ENCODE measurements around the gene PTPN14.

DNA sequence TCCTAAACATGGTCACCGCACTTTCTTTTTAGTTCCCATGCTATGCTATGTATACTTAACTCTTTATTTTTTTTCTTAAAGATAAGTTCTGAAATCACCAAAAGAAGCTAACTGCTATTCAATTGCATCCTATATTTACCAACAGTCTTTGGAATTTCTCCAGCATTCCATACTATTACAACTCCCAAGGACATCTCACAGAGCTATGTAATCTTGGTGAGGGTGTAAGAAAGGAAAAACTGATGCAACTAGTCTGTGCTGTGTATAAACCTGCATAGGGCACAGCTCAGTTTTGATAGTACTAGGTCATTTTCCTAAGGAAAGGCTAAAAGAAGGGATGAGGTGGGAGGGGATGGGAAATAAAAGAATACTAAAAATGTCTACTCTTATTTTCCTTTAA lies 78.0 kb downstream of the PTPN14 start:
- no peak for TF ChIP-seq POLR2AphosphoS5 (IDR thresholded peaks at IDR 0.05; ENCODE audit: low read depth)
- TF ChIP-seq, protein P1, sequence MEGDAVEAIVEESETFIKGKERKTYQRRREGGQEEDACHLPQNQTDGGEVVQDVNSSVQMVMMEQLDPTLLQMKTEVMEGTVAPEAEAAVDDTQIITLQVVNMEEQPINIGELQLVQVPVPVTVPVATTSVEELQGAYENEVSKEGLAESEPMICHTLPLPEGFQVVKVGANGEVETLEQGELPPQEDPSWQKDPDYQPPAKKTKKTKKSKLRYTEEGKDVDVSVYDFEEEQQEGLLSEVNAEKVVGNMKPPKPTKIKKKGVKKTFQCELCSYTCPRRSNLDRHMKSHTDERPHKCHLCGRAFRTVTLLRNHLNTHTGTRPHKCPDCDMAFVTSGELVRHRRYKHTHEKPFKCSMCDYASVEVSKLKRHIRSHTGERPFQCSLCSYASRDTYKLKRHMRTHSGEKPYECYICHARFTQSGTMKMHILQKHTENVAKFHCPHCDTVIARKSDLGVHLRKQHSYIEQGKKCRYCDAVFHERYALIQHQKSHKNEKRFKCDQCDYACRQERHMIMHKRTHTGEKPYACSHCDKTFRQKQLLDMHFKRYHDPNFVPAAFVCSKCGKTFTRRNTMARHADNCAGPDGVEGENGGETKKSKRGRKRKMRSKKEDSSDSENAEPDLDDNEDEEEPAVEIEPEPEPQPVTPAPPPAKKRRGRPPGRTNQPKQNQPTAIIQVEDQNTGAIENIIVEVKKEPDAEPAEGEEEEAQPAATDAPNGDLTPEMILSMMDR (conservative IDR thresholded peaks at IDR 0.05; ENCODE audit: low read depth in 2 of 2): no peak
- TF ChIP-seq, protein P2, sequence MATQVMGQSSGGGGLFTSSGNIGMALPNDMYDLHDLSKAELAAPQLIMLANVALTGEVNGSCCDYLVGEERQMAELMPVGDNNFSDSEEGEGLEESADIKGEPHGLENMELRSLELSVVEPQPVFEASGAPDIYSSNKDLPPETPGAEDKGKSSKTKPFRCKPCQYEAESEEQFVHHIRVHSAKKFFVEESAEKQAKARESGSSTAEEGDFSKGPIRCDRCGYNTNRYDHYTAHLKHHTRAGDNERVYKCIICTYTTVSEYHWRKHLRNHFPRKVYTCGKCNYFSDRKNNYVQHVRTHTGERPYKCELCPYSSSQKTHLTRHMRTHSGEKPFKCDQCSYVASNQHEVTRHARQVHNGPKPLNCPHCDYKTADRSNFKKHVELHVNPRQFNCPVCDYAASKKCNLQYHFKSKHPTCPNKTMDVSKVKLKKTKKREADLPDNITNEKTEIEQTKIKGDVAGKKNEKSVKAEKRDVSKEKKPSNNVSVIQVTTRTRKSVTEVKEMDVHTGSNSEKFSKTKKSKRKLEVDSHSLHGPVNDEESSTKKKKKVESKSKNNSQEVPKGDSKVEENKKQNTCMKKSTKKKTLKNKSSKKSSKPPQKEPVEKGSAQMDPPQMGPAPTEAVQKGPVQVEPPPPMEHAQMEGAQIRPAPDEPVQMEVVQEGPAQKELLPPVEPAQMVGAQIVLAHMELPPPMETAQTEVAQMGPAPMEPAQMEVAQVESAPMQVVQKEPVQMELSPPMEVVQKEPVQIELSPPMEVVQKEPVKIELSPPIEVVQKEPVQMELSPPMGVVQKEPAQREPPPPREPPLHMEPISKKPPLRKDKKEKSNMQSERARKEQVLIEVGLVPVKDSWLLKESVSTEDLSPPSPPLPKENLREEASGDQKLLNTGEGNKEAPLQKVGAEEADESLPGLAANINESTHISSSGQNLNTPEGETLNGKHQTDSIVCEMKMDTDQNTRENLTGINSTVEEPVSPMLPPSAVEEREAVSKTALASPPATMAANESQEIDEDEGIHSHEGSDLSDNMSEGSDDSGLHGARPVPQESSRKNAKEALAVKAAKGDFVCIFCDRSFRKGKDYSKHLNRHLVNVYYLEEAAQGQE (IDR thresholded peaks at IDR 0.05; ENCODE audit: unreplicated experiment): no peak
- TF ChIP-seq EZH2 (IDR thresholded peaks at IDR 0.05; ENCODE audit: low read depth, unreplicated experiment): no peak
- TF ChIP-seq EZH2phosphoT487 (IDR thresholded peaks at IDR 0.05; ENCODE audit: unreplicated experiment): no peak
- no peak for TF ChIP-seq JUNB (IDR thresholded peaks at IDR 0.05; ENCODE audit: unreplicated experiment)
- no peak for TF ChIP-seq STAT1 (IDR thresholded peaks at IDR 0.05; ENCODE audit: unreplicated experiment)

Data from GM23338 (cell line).